K562 (cell line): ENCODE results near the gene MBOAT1. TPM values are rescaled to one million over a fixed set of nuclear protein-coding genes. Genes with fewer than 3 reads are reported as not detected.

ENCODE experiments used
- ATF2 ChIP-seq: sonication (generic); formaldehyde crosslinking; IDR thresholded peaks from 2 replicates; pipeline ENCODE4 v1.8.1; 2022; ENCODE audit warnings: missing genetic modification reagents
- BHLHE40 ChIP-seq: IDR thresholded peaks from 2 replicates; pipeline ENCODE4 v1.6.1; 2011; ENCODE audit warnings: low read length, improper control_type of control experiment
- CHD1 ChIP-seq: fragments of 200-600 bp; sonication (generic); IDR thresholded peaks from one replicate; pipeline ENCODE4 v1.6.1; 2012; ENCODE audit warnings: mild to moderate bottlenecking, moderate library complexity, low read length, inconsistent platforms
- CREM ChIP-seq: IDR thresholded peaks from 2 replicates; pipeline ENCODE4 v1.6.1; 2014; ENCODE audit warnings: antibody characterized with exemption, low read depth
- CTBP1 ChIP-seq: fragments of 450-650 bp; IDR thresholded peaks from 2 replicates; pipeline ENCODE4 v1.6.1; 2016; ENCODE audit warnings: borderline replicate concordance
- DIDO1 ChIP-seq: fragments of 450-650 bp; IDR thresholded peaks from 2 replicates; pipeline ENCODE4 v1.6.1; 2016; ENCODE audit warnings: low read depth, missing biosample characterization, missing genetic modification characterization
- E2F4 ChIP-seq: sonication (generic); formaldehyde crosslinking; IDR thresholded peaks from 2 replicates; pipeline ENCODE4 v1.8.0; 2022; ENCODE audit warnings: mild to moderate bottlenecking, low read depth, missing genetic modification reagents
- ESRRA ChIP-seq: fragments of 450-650 bp; IDR thresholded peaks from 2 replicates; pipeline ENCODE4 v1.6.1; 2014; ENCODE audit warnings: low read depth, mild to moderate bottlenecking, moderate library complexity, borderline replicate concordance
- GABPA ChIP-seq: fragments of 200-800 bp; sonication (Bioruptor generic); conservative IDR thresholded peaks from 2 replicates; pipeline ENCODE4 v1.6.1; 2016; ENCODE audit warnings: low read depth, missing genetic modification characterization, missing compliant biosample characterization
- HNRNPH1 ChIP-seq: fragments of 200-400 bp; formaldehyde crosslinking; optimal IDR thresholded peaks from 2 replicates; pipeline ENCODE3; 2017; ENCODE audit warnings: low read depth, mild to moderate bottlenecking, low read length, moderate library complexity
- HNRNPUL1 ChIP-seq: fragments of 200-400 bp; formaldehyde crosslinking; IDR thresholded peaks from 2 replicates; pipeline ENCODE4 v1.6.1; 2017; ENCODE audit warnings: low read length
- JUN ChIP-seq, 2 experiments: sonication (generic) in 1 of 2; formaldehyde crosslinking in 1 of 2; IDR thresholded peaks; 2 replicates each; pipeline versions ENCODE4 v1.6.1 to v1.8.0; 2012 to 2022; ENCODE audit warnings: borderline replicate concordance in 2 of 2, mild to moderate bottlenecking in 2 of 2, improper control_type of control experiment in 1 of 2, low read depth in 1 of 2, low read length in 1 of 2, missing genetic modification reagents in 1 of 2
- KDM2B ChIP-seq: fragments of 250-450 bp; sonication (Bioruptor Pico); IDR thresholded peaks from 2 replicates; pipeline ENCODE4 v1.8.0; 2021; ENCODE audit warnings: mild to moderate bottlenecking, moderate library complexity
- KDM5B ChIP-seq: fragments of 200-600 bp; sonication (generic); IDR thresholded peaks from 2 replicates; pipeline ENCODE4 v1.6.1; 2012; ENCODE audit warnings: low read depth, mild to moderate bottlenecking, moderate library complexity, low read length, control low read depth, inconsistent platforms; ENCODE audit not compliant: insufficient replicate concordance
- KHSRP ChIP-seq: fragments of 450-650 bp; IDR thresholded peaks from 2 replicates; pipeline ENCODE4 v1.6.1; 2017
- MEIS2 ChIP-seq: fragments of 450-650 bp; IDR thresholded peaks from 2 replicates; pipeline ENCODE4 v1.6.1; 2014; ENCODE audit warnings: mild to moderate bottlenecking; ENCODE audit not compliant: partially characterized antibody
- SREBF2 ChIP-seq: sonication (generic); formaldehyde crosslinking; IDR thresholded peaks from 2 replicates; pipeline ENCODE4 v1.4.0; 2020; ENCODE audit warnings: mild to moderate bottlenecking, missing genetic modification reagents
- SRSF9 ChIP-seq: fragments of 200-400 bp; formaldehyde crosslinking; IDR thresholded peaks from 2 replicates; pipeline ENCODE4 v1.6.1; 2017; ENCODE audit warnings: low read depth, low read length, borderline replicate concordance
- UBTF ChIP-seq, 2 experiments: IDR thresholded peaks; 2 replicates each; pipeline ENCODE4 v1.6.1; 2012; ENCODE audit warnings: improper control_type of control experiment in 2 of 2, low read depth in 2 of 2, low read length in 2 of 2, borderline replicate concordance in 1 of 2
- ZBTB5 ChIP-seq: fragments of 450-650 bp; IDR thresholded peaks from 2 replicates; pipeline ENCODE4 v1.6.1; 2017; ENCODE audit warnings: antibody characterized with exemption
- ZNF232 ChIP-seq: sonication (generic); formaldehyde crosslinking; IDR thresholded peaks from 2 replicates; pipeline ENCODE4 v1.8.0; 2022; ENCODE audit warnings: mild to moderate bottlenecking, missing genetic modification reagents
- ZZZ3 ChIP-seq: fragments of 450-650 bp; IDR thresholded peaks from 2 replicates; pipeline ENCODE4 v1.6.1; 2016; ENCODE audit warnings: antibody characterized with exemption, mild to moderate bottlenecking, moderate library complexity
- polyA plus RNA-seq, 8 experiments: library from polyadenylated mRNA; depleted of rRNA in 4 of 8; stranded (reverse) in 5 of 8; unstranded in 3 of 8; fragments of >200 nt; fragmentation: Nextera tagmentation in 2 of 8; fragmentation: Illumina TruSeq in 1 of 8; extraction: Ambion mirVana in 2 of 8; extraction: Trizol in 1 of 8; gene quantifications; 2 replicates each; pipeline versions ENCODE4 v1.2.1 to v1.2.3, GENCODE V29; 2011 to 2014; ENCODE audit warnings: inconsistent platforms in 1 of 8, missing spikeins in 1 of 8
- total RNA-seq, 7 experiments: library from RNA; depleted of rRNA in 6 of 7; stranded (reverse); fragments of >200 nt in 6 of 7; fragmentation: Illumina TruSeq in 2 of 7; extraction: Trizol in 2 of 7; gene quantifications; 2 replicates each; pipeline versions ENCODE4 v1.2.1 to v1.2.3, GENCODE V29; 2011 to 2021; ENCODE audit warnings: low replicate concordance in 1 of 7

MBOAT1 gene
- total and polyA plus RNA-seq, 9 of the 15 experiments (the other 6 are each of a cell fraction or from before 2014, with no cell fraction given), result 0.13 to 16.5 (median 10.3) TPM

GRCh38 chr6:20213271-20213798 lies 1.1 kb upstream of the MBOAT1 start (continued):
- no peak; a peak in 1 of 4 replicates for TF ChIP-seq UBTF (IDR thresholded peaks at IDR 0.05; ENCODE audit: borderline replicate concordance in 1 of 2, low read depth in 2 of 2, low read length in 2 of 2)
- no peak for TF ChIP-seq ZBTB5
- TF ChIP-seq CHD1, result no peak
- no peak for TF ChIP-seq GABPA (tag)
- TF ChIP-seq ZNF232 (CRISPR knock-in tag), result no peak
- TF ChIP-seq HNRNPH1, result no peak
- peak; percentile 75 for TF ChIP-seq CREM
- TF ChIP-seq E2F4 (CRISPR knock-in tag), result no peak
- TF ChIP-seq KDM2B, result 0 out of 2 replicates have a peak, but pooled peaks have one; percentile 11
- no peak for TF ChIP-seq SRSF9
- no peak for TF ChIP-seq HNRNPUL1
- no peak for TF ChIP-seq JUN (IDR thresholded peaks at IDR 0.05; ENCODE audit: borderline replicate concordance, low read depth, low read length)
- TF ChIP-seq JUN (CRISPR knock-in tag; IDR thresholded peaks at IDR 0.05; ENCODE audit: borderline replicate concordance), result no peak
- TF ChIP-seq ATF2 (CRISPR knock-in tag), result no peak
- TF ChIP-seq DIDO1 (tag), result no peak
- TF ChIP-seq KHSRP, result no peak
- peak; percentile 84 for TF ChIP-seq MEIS2
- TF ChIP-seq SREBF2 (CRISPR knock-in tag), result no peak
- TF ChIP-seq BHLHE40, result peak; percentile 9; the same call in 1 of the 2 replicates
- TF ChIP-seq ESRRA, result no peak
- TF ChIP-seq CTBP1, result no peak
- no peak for TF ChIP-seq ZZZ3
- TF ChIP-seq KDM5B, result no peak
